Stimulated activated naive CD4-positive, alpha-beta T cell treated with Interleukin-2 at 50 U/mL for 16 hours (primary cell): ENCODE results near the gene PPARD.
"Not testable (repeated sequence)": the region's sequence is repeated elsewhere in the genome, so short reads cannot be mapped to it uniquely, and the experiment has no call there.

Experiments used
- DNase-seq: peaks from one replicate; lab custom pipeline; 2025; lab: John Stamatoyannopoulos, UW

The PPARD gene

GRCh38 chr6:35312076-35312800 lies 30.1 kb upstream of the PPARD start:
- no peak for DNase-seq

GRCh38 chr6:35312807-35313206 lies 29.6 kb upstream of the PPARD start:
- DNase-seq: no peak

GRCh38 chr6:35317483-35318195 lies 24.7 kb upstream of the PPARD start:
- DNase-seq: no peak

GRCh38 chr6:35318196-35319171 lies 23.9 kb upstream of the PPARD start:
- no peak for DNase-seq

- no peak for DNase-seq
Observed at GRCh38 chr6:35319346-35320030, 22.9 kb upstream of the PPARD start.

- no peak for DNase-seq
Observed at GRCh38 chr6:35320031-35320410, 22.3 kb upstream of the PPARD start.

- DNase-seq: no peak
Observed at GRCh38 chr6:35321091-35321490, 21.3 kb upstream of the PPARD start.

GRCh38 chr6:35327349-35328027 lies 14.9 kb upstream of the PPARD start:
- DNase-seq: peak; percentile 68

- no peak for DNase-seq
Observed at GRCh38 chr6:35328108-35328723, 14.1 kb upstream of the PPARD start.

GRCh38 chr6:35328965-35329364 lies 13.4 kb upstream of the PPARD start:
- DNase-seq: not testable (repeated sequence)

- DNase-seq: no peak
Observed at GRCh38 chr6:35330541-35331119, 11.7 kb upstream of the PPARD start.

GRCh38 chr6:35332074-35332887 lies 10.1 kb upstream of the PPARD start:
- DNase-seq: peak; percentile 66

GRCh38 chr6:35341557-35341956 lies 801 bp upstream of the PPARD start:
- no peak for DNase-seq

- DNase-seq: no peak
Observed at GRCh38 chr6:35343092-35343834, 905 bp downstream of the PPARD start.

- no peak for DNase-seq
Observed at GRCh38 chr6:35343835-35344550, 1.6 kb downstream of the PPARD start.

- no peak for DNase-seq
Observed at GRCh38 chr6:35351422-35351821, 9.1 kb downstream of the PPARD start.

GRCh38 chr6:35352735-35353134 lies 10.4 kb downstream of the PPARD start:
- no peak for DNase-seq
